OCI-LY1 (cell line): ENCODE data around the gene PARD3.

Experiments
- EZH2 ChIP-seq: fragments of 200-600 bp; sonication (generic), shearing (Covaris generic); IDR thresholded peaks from 2 replicates; pipeline ENCODE4 v1.8.0; 2017; ENCODE audit warnings: borderline replicate concordance, mixed run types, mild to moderate bottlenecking, antibody characterized with exemption, low read length, moderate library complexity, mixed read lengths
- TF ChIP-seq, protein P1 (sequence below): fragments of 200-600 bp; sonication (generic), shearing (Covaris generic); IDR thresholded peaks from 2 replicates; pipeline ENCODE4 v1.5.1; 2017; ENCODE audit warnings: mild to moderate bottlenecking, antibody characterized with exemption, low read length, moderate library complexity, mixed read lengths

DNA sequence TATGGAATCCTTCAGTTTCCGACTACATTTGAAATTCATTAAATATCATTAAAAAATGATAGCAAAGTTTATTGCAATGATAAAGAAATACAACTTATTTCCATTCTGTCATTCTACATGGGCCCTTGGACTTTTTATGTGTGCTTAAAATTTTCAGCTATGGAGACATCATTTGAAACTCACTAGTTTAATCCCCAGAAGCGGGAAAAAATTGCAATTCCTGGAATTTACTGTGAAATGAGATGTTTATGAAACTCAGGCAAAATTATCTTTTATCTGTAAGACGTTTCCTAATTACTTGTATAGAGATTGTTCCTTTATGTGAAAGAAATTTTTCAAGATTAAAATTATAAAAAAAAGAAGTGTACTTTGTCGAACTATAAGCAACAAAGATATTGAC, 213.4 kb downstream of the PARD3 start:
- TF ChIP-seq, protein P1, sequence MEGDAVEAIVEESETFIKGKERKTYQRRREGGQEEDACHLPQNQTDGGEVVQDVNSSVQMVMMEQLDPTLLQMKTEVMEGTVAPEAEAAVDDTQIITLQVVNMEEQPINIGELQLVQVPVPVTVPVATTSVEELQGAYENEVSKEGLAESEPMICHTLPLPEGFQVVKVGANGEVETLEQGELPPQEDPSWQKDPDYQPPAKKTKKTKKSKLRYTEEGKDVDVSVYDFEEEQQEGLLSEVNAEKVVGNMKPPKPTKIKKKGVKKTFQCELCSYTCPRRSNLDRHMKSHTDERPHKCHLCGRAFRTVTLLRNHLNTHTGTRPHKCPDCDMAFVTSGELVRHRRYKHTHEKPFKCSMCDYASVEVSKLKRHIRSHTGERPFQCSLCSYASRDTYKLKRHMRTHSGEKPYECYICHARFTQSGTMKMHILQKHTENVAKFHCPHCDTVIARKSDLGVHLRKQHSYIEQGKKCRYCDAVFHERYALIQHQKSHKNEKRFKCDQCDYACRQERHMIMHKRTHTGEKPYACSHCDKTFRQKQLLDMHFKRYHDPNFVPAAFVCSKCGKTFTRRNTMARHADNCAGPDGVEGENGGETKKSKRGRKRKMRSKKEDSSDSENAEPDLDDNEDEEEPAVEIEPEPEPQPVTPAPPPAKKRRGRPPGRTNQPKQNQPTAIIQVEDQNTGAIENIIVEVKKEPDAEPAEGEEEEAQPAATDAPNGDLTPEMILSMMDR: no peak
- TF ChIP-seq EZH2: no peak
